GM18507 (cell line): ENCODE data around the gene SLC22A23.

Experiments used
- DNase-seq: peaks from one replicate; pipeline ENCODE4 v3.0.0; 2011; ENCODE audit warnings: low read depth; ENCODE audit not compliant: insufficient read length; ENCODE audit errors: extremely low spot score
- FAIRE-seq: peaks from 2 replicates; lab custom pipeline; 2011; peaks lifted over from hg19 to GRCh38; lab: Jason Lieb, UNC

Gene SLC22A23

DNA sequence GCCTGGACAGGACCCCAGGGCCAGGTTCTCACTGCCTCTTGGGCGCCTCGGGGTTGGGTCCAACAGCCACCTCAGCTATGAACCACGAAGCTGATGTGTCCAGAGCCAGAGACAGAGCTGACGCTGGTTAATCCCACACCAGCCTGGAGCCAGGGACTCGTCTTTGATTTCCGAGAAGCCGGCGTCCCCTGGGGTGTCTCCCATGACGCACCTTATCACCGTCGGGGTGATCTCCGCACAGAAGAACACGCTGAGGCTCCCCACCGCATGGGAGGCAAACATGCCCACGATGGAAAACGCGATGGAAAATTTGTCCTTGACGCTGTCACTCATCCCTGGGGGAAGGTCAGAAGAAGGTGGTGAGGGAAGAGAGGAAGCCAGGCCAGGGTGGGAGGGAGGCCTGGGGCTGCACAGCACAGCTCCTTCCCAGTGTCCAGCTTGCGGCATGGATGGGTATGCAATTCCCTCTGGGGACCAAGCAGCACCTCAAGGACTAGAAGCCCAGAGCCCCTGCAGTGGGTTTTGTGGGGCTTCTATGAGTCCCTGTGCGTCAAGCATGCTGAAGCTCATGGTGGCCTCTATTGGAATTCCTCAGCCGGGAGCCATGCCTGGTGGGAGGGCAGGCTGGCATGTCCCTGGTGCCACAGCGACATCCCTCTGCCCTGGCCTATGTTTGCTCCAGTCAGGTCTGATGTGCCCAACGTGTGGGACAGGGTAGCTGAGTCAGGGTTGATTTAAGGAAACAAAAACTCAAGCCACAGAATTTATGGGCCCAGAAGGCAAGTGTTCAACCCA is 173.0 kb downstream of the SLC22A23 start:
- FAIRE-seq (no peak), DNase-seq (no peak)

DNA sequence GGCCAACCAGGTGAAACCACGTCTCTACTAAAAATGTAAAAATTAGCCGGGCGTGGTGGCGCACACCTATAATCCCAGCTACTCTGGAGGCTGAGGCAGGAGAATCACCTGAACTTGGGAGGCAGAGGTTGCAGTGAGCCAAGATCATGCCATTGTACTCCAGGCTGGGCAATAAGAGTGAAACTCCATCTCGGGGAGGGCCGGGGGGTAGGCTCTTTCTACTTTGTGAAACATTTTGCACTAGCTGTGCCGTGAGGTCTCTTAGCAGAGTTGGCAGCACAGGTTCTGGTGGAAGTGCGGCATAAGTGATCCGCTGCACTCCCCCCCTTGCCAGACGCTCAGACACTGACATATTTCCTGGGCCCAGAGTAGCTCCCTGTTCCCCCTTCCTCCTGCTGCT is 173.6 kb downstream of the SLC22A23 start:
- no peak for DNase-seq
- FAIRE-seq: no peak

DNA sequence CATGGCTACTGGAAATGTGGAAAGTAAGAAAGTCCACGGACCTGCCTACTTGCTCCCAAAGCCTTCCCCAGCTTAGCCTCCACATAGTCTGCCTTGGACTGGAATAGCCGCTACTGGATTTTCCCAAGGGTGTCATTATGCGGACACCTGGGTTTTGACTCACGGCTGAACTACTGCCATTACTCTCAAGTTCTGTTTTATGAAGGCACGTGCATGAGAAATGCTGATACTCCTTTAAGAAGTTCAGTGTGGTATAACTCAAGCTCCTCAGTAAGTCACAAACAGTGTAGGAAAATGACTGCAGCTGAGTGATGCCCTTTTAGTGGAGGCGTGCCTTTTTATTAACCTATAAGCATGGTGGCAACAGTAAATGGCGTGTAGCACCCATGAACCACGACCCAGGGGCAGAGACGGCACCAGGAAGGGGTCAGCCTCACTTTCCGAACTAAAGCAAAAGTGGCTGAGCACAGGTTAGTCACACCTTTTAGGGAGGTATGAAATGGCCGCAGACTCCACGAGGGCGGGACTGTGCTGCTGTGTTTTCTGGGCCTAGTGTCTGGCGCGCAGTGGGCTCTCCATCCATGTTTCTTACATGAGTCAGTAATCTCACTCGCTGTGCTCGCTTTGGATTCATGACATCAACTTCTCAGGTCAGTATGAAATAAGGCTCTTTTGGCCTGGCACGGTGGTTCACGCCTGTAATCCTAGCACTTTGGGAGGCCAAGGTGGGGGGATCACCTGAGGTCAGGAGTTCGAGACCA is 174.2 kb downstream of the SLC22A23 start:
- no peak for FAIRE-seq
- DNase-seq: no peak

DNA sequence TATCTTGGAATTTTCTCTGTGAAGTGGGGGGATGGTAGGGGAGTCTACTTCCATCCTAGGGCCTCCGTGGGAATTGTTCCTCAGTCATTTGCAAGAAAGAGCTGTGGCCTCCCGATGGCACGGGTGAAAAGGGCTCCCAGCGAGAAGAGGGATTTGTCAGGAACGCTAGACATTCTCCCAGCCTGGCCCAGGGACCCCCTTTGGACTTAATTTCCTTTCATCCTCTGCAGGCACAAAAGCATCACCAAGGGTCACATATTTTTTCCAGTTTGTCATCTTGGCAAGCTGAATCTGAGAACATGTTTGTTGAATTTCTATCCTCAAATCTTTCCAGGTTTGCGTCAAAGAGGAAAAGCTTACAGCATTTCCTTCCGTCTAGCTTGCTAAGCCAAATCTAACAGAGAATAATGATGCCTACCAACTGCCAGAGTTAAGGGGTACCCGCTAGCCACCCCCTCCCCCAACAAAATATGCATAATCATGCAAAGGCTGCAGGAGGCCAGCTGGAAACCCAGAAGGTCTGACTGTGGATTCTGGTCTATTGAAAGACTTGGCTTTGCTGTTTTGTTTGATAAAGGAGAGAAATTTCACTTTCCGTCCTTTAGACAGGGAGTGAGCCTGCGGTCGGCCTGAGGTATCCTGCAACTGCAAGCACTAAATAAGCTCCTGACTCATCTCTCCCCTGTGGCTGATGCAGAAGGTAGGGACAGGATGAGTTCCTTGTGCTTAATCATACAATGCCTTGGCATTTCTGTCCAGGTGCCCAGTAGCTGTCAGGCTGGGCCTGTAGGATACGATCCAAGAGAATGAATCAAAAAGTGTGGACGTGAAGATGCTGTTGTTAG is 175.0 kb downstream of the SLC22A23 start:
- DNase-seq: no peak
- no peak for FAIRE-seq

DNA sequence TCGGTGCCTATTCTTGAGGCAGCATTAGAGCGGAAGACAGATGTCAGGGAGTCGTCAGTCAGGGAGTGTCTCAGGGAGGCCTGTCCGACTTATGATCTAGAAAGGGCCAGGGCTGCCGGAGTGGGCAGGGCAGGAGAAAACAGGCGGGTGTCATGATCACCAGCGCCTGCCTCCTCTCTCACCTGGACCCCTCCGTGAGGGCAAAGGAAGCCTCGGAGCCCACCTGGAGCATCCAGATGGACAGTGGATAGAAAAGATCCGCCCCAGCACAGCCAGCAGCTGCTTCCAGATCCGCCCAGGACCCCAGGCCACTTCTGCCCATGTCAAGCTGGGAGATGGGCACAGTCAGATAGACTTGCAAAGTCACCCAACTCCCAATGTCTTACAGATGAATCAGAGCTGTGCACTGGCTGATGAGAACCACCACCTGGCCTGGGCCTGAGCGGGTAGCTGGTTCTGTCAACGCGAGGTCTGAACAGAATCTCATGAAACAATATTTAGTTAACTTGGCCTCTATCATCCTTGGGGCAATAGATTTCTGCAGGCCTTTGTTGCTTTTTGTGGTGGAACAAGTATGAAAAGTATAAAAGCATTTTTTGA is 175.9 kb downstream of the SLC22A23 start:
- no peak for DNase-seq
- no peak for FAIRE-seq

DNA sequence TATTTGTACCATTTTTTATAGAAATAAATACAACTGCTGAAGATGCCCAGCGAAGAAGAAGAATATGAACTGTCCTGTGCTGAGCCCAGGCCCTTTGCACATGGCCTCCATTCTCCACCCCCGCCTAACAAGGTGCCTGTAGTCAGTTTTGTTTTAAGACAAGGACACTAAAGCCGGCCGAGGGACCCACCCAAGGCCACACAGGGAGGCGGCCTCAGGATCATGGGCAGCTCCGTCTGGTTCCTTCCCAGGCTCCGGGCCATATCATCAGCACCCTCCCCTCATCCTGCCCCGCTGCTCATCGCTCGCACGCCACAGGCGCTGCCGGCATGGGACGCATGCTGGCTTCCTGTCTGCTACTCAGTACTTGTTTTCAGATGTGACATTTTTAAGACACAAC is 176.8 kb downstream of the SLC22A23 start:
- FAIRE-seq (no peak), DNase-seq (no peak)

DNA sequence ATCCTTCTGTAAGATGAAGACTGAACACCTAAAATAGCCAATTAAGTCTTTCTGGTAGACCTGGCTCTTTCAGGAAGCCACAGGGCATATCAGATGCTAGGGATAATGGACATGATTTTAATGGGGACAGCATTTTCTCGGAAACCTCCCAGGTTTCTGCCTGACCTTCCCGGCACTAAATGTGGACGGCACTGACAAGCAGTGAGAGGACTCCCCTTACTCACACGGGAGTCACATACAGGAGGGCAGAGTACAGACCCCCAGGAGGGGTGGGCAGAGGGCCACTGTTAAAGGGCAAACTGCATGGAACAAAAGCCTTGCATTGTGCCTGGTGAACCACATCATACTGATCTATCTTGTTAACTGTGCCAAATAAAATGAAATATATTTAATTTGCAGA is 178.2 kb downstream of the SLC22A23 start:
- FAIRE-seq (no peak), DNase-seq (no peak)

DNA sequence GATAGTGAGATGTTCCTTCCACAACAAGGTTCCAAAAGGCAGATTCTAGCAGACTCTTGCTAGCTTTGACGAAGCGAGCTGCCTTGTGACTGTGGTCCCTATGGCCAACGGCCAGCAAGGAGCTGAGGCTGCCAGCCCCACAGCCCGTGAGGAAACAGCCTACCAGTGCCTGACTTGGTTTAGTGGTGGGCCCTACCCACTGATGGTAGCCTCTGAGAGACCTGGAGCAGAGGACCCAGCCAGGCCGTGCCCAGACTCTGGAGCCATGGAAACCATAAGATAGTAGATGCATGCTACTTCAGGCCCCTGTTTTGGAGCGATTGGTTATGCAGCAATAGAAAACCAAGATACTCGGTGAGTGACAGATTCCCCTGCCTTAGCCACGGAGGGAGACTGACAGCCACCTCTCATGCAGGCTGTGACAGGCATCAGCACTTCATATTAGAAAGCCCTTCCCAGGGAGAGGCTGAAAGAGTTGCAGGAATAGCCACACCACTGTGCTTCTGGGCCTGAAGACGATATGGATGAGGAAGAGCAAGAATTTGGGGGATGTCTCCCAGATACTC is 178.9 kb downstream of the SLC22A23 start:
- no peak for DNase-seq
- FAIRE-seq: no peak

DNA sequence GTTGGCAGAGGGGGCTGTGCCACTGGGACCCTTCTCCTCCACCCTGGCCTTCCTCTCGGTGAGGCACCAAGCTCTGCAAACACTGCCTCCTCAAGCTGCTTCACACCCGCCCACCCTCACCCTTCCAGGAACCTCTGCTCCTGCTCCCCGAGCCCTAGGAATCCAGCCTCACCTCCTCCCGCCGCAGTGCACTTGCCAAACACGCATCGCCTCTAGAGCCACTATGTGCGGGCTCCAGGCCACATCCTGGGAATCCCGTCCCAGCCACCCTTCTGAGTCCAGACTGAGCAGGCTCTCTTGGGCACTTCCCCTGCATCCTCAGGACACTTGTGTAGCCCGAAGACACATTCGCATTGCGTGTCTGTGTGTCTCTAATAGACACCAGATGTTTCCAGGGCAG is 179.6 kb downstream of the SLC22A23 start:
- DNase-seq (no peak), FAIRE-seq (no peak)

DNA sequence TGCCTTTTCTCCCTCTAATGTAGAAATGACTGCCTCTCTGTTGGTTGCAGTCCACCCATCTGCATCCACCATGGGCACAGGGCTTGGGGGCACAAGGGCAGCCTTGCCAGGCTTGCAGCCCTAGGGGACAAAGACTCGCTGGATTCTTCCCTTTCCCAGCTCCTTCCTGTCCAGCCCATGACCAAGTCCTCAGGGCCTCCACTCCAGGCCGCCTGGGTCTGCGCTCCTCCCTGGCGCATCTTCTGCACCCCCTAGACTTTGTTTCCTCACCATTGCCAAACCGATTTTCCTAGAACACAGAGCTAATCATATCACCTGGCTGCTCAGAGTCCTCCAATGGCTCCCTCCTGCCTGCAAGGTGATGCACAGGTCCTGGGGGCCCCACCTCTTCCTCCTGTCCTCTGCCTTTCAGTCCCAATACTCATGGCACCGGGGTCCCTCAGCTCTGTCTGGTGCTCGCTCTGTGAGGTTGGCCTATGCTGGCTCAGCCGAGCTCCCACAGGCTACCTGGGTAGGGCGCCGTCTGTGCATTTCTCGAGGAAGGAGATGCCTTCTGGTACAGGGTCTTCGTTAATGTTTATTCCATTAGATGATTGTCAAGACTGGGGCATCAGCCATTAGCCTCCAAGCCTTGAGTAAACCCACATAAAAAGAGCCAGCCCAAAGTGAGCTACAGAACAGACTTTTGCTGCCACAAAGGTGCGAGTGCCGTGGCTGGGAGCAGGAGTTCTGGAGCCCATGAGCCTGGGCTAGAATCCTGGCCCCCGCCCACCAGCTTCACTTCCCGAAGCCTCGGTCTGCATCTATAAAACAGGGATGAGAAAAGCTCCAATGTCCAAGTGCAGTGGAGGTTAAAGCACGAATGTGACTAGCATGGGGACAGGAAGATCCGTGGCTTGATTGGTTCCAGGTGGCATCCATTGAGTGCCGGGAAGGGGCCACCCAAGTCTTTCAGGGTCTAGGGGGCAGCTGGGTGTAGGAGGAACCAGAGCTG is 180.4 kb downstream of the SLC22A23 start:
- FAIRE-seq: no peak
- DNase-seq: no peak

DNA sequence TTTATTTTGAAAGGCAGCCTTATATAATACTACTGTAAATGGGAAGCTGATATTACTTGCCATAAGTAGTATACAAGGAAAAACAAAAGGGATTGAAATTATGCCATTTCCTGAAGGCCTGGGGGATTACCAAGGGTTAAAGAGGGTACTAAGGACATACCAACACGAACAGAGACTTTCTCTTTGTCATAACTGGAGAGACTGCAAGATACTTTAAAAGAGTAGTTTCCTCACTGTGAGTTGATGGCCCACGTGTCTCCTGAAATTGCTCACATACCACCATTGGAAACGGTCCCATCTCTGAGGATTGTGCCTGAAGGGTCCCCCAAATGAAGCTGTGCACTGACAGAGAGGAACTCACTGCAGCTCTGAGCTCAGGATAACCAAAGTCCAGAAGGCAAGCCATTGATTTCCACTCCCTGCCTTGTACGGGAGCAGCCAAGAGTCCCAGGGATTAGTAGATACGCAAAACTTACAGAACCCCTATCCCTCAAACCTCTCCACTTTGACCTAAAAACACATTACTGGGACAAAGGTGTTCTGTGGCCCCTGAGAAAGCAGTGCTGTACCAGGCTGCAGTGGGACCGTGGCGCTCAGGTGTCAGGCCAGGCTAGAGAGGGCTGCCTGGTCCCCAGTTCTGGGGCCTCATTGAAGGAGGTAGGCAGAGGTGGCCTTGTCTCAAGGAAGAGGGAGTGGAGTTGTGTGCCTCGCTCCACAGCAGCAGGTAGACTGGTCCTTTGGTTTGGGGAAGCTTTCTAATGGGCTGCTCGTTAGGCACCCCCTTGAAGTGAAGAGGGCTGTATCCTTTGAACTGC is 182.9 kb downstream of the SLC22A23 start:
- DNase-seq (no peak), FAIRE-seq (no peak)

DNA sequence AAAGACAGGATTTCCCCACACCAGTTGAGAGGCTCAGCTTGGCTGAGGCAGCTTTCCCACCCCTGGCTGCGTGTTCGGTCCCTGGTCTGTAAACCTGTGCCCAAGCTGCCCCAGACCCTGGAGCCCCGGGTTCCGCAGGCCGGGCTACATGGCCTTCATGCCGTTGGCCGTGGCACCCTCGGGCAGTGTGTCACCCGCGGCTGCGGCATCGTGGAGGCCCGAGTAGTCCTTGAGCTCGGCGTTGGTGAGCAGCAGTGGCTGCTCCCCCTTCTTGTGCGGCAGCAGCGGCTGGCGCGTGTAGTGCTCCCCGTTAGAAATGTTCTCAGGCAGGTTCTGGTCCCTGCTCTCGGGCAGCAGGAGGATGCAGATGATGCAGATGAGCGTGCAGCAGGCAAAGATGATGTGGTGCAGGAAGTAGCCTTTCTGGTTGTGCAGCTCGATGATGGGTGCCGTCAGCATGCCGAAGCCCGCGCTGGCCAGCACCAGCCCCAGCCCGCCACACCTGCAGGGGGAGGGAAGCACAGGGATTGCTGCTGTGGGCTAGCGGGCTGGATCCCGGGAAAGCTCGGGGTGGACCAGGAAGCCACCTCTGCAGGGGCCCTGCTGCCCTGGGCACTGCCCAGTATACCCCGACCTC is 183.8 kb downstream of the SLC22A23 start:
- FAIRE-seq (no peak), DNase-seq (no peak)

DNA sequence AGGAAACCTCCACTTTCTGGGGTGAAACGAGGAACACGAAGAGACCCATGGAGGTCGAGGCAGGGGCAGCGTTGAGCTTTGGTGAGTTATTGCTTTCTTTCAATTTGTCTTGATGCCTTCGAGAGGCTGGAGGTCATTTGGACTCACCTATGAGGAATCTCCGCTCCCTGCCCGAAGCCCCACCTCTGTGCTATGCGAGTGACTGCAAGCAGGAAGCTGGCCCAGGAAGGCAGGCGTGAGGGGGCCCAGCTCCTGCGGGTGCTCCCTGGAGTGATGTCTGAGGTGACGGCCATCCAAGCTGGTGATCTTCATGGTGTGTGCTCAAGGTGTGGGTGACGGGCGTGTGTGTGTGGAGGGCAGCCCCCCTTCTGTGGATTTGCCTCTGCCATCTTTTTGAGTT is 185.1 kb downstream of the SLC22A23 start:
- FAIRE-seq (no peak), DNase-seq (no peak)

DNA sequence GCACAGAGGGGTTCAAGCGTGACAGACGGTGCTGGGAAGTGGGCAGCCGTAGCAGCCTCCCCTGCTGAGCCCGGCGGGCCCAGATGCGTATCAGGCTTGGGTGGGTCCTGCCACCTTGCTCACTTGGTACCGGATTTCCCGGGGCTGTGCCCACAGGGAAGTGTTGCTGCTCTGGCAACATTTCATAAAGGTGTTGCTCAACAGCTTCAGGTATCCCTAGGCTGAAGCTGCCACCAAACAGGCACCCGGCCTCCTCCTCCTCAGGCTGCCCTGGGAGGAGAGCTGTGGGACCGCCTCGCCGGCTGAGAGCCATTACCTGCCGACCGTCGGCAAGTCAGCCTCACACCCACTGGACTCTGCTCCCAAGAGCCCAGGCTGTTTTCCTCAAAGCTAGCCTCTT is 186.6 kb downstream of the SLC22A23 start:
- DNase-seq (no peak), FAIRE-seq (no peak)

DNA sequence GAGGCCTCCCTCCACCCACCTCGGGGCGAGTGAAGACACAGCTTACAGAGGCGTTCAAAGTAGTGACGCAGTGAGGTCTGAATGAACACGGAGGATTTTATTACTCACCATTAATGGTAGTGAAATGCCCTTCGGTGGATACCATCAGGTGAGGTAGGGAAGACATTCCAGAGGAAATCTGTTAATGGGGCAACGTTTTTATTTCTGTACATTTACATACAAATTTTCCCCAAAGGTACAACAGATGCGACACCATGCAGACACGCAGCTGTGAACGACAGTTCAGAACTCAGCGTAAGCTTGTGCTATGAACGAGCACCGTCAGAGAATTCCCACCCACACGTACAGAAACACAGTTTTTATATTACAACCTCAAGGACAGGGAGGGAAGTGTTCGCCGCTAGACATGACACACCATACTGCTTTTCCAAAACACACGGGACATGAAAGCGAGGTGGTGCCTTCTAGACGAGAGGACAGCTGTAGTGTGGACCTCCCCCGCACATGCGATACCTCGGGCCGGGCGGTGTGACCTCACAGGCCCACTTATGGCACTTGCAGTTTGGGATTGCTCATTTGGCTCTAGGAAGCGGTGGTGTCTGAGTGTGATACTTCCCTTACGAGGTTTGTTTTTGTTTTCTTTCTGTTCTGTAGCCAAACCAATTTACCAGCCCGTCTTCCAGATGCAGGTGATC is 187.4 kb downstream of the SLC22A23 start:
- FAIRE-seq: no peak
- DNase-seq: no peak

DNA sequence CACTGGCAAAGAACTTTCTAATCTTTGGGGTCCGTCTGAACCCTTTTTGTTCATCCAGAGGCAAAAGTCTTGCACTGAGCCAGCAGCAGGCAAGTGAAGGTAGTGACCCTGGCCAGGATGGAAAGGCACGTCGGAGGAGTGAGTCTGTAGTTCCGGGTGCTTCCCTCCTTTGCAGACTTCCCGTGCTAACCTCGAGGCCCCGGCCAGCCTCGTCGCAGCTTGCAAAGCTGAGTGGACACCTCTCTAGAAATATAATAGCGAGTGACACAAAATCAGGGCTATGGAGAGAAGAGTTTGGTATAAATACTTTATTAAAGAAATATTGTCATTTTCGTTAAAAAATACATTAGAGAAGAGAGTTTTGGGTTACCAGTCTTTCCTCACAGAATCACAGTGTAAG is 188.2 kb downstream of the SLC22A23 start:
- no peak for DNase-seq
- FAIRE-seq: no peak

DNA sequence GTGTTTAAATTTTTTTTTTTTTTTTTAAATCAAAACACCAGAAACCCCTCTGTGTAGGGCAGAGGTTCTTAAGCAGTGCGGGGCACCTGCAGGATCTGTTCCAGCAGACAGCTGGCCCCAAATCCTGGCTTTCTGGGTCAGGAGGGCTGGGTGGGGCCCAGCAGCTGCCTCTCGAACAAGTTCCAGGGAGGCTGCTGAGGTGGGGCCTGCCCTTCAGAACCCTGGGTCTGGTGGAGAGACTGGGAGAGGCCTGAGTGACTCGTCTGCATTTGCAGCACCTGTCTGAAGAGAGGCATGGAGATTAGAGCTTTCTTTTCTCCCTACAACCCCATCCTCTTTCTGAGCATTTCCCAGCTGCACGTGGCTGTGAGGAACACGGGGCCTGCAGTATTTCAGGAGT is 189.7 kb downstream of the SLC22A23 start:
- FAIRE-seq (no peak), DNase-seq (no peak)
